ENCODE results near the gene ATP10B. TPM values are rescaled to one million over a fixed set of nuclear protein-coding genes. Genes with fewer than 3 reads are reported as not detected.

The ATP10B gene
- total and polyA plus RNA-seq, 2 of the 8 experiments (the other 6 are each of a cell fraction or from before 2014, with no cell fraction given): 0.06 to 0.11 TPM

DNA sequence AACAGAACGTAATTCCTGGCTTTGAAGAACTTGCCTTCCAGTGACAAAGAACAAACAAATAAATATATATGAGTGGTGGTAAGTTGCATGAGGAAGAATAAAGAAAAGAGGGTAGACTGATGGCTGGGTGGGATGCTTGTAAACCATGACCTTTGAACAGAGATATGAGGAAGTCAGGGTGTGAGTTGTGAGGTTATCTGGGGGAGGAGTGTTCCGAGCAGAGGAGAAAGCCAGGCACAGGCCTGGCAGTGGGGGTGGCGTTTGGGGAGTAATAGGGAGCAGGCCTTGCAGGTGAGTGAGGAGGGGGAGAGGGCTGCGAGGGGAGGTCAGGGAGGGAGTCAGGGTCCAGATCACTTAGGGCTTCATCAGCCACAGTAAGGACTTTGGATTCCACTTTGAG is 217.0 kb downstream of the ATP10B start (continued):
- TF ChIP-seq SIRT6 (IDR thresholded peaks at IDR 0.05; ENCODE audit: low read length) (no peak), CEBPB (IDR thresholded peaks at IDR 0.05; ENCODE audit: low read depth, low read length) (no peak), EGR1 (IDR thresholded peaks at IDR 0.05; ENCODE audit: borderline replicate concordance, low read depth, low read length) (no peak), SRF (IDR thresholded peaks at IDR 0.05; ENCODE audit: low read depth, low read length) (no peak)

Measured in H1 (cell line).